GM12872 (cell line): ENCODE results near the gene HEXD.

Source experiments
- TF ChIP-seq, protein P1 (sequence below): IDR thresholded peaks from 3 replicates; pipeline ENCODE4 v1.5.1; 2011; ENCODE audit warnings: low read depth, mild to moderate bottlenecking, low read length, moderate library complexity; ENCODE audit not compliant: insufficient read depth

Gene HEXD

DNA sequence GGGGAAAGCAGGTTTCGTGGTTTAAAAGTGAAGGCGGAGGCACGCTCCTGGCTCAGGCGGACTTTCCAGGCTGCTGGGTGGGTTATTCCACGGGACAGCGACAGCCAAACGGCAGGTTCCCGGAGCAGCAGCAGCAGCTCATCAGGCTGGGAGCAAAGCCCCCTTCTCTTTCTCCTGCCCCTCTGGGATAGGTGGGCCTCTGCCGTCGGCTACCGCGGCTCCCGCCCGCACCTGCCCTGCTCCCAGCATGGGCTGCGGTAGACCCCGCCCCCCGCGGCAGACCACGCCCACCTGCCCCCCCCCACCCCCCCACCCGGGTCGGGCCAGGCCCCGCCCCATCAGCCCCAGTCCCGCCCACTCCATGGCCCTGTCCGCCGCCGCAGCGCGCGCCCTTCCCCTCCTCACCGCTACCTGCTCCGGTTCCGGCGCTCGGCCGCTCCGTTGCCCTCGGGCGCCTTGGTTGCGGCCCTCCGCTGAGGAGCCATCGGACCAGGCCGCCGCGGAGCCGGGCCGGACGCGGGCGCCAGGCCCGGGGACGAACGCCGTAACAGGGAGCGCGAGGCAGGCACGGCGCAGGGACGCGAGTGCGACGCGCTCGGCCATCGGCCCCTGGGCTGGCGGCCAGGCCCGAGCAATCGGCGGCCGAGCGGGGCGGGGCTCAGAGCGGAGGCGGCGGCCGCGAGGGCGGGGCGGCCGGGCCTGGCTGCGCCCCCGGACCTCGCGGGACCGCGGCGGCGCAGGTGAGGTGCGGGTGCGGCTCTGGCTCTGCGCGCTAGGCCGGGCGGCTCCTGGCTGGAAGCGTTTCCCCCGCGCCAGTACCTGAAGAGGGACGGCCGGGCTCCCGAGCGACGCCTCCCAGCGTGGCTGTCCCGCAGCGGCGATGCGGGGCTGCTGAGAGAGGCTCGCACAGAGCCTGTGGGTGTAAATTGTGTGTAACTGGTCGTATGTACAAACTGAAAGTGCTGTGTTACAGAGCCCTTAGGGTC, at the start of gene HEXD, which contains the start of gene OGFOD3:
Gene HEXD (plus strand): TSS at position 347 of the 986 bp plus-strand sequence. CDS start 1,453 bp downstream, outside the sequence.
Gene OGFOD3 (minus strand): TSS at position 586 of the 986 bp plus-strand sequence. CDS start 101 bp downstream, at position 485.
- TF ChIP-seq, protein P1, sequence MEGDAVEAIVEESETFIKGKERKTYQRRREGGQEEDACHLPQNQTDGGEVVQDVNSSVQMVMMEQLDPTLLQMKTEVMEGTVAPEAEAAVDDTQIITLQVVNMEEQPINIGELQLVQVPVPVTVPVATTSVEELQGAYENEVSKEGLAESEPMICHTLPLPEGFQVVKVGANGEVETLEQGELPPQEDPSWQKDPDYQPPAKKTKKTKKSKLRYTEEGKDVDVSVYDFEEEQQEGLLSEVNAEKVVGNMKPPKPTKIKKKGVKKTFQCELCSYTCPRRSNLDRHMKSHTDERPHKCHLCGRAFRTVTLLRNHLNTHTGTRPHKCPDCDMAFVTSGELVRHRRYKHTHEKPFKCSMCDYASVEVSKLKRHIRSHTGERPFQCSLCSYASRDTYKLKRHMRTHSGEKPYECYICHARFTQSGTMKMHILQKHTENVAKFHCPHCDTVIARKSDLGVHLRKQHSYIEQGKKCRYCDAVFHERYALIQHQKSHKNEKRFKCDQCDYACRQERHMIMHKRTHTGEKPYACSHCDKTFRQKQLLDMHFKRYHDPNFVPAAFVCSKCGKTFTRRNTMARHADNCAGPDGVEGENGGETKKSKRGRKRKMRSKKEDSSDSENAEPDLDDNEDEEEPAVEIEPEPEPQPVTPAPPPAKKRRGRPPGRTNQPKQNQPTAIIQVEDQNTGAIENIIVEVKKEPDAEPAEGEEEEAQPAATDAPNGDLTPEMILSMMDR = no peak

DNA sequence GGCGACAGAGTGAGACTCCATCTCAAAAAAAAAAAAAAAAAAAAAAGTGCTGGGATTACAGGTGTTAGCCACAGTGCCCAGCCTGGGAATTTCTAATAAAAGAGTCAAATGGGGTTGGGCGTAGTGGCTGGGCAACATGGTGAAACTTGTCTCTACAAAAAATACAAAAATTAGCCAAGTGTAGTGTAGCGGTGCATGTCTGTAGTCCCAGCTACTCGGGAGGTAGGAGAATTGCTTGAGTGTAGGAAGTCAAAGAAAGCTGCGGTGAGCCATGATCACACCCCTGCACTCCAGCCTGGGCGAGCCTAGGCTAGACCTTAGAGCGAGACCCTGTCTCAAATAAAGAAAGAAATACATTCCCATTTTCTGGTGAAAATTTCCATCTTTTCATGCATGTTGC, 48.9 kb upstream of the HEXD start:
- TF ChIP-seq, protein P1 = no peak

DNA sequence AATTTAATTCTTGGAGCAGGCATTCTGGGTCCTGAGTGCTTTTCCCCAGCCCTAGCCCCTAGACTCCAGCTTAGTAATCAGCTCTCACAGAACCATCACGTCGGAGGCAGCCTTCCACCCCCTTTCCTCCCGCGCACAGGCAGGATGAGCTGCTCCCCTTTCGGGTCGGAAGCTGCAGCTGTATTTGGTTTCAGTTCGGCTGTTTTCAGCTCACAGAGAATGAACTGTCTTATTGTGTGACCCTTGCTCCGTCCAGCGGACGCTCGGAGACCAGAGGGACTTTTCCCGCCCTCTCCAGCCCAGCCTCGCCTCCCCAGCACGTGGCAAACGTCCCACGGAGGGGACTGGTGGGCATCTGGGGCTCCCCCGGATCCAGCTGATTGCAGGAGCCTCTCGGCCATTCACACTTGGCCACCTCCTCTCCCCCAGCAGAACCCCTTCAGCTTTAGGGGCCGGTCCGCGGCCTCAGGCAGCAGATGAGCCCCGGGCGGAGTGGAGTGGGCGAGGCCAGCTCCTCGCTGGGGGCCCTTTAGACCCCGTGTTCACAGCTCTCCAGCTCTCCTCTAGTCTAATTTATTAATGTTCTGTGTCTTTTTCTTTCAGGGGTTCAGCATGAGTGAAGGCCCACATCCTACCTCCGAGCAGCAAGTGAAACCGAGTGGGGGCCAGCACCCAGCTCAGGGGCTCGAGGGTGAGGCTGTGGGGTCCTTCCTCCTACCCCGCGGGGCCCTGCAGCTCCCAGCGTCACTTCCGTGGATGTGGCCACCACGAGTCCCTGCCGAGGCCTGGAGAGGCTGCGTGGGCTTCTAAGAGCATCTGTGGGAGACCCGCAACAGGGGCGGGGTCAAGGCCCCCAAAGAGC, 47.4 kb upstream of the HEXD start:
- TF ChIP-seq, protein P1 = no peak

- TF ChIP-seq, protein P1 = no peak
Measured at GRCh38 chr17:82371333-82372248, 46.6 kb upstream of the HEXD start, which contains the start of gene UTS2R. Gene UTS2R (plus strand): TSS chr17:82371765. CDS start chr17:82374325, 2,560 bp downstream.

- TF ChIP-seq, protein P1 = no peak
Measured at GRCh38 chr17:82372249-82373071, 45.7 kb upstream of the HEXD start.
